ENCODE data around the gene SLC15A3.

The SLC15A3 gene

GRCh38 chr11:60905551-60906113 lies 46.3 kb downstream of the SLC15A3 start:
- in situ Hi-C loops (cut with HindIII; ENCODE audit: low pct_ligation_motif_present, low sequenced_read_pairs), result loop anchor here (10.0 kb wide), 1 partner anchor 131 kb away; no protein-coding TSS in a partner anchor
- DNase-seq, result no peak

GRCh38 chr11:60905047-60905446 lies 46.9 kb downstream of the SLC15A3 start:
- Histone ChIP-seq H3K27ac (peak overlapping the region; percentile 83), H3K4me3 (ENCODE audit: low read depth, low read length) (peak overlapping the region; percentile 83), H3K36me3 (replicated peaks) (peaks cover 26% of the 10 kb centered on the region), H3K27me3 (replicated peaks) (no peaks in the 10 kb centered on the region)
- in situ Hi-C loops (cut with HindIII; ENCODE audit: low pct_ligation_motif_present, low sequenced_read_pairs), result loop anchor here (10.0 kb wide), 1 partner anchor 130 kb away; no protein-coding TSS in a partner anchor
- TF ChIP-seq, protein P1, sequence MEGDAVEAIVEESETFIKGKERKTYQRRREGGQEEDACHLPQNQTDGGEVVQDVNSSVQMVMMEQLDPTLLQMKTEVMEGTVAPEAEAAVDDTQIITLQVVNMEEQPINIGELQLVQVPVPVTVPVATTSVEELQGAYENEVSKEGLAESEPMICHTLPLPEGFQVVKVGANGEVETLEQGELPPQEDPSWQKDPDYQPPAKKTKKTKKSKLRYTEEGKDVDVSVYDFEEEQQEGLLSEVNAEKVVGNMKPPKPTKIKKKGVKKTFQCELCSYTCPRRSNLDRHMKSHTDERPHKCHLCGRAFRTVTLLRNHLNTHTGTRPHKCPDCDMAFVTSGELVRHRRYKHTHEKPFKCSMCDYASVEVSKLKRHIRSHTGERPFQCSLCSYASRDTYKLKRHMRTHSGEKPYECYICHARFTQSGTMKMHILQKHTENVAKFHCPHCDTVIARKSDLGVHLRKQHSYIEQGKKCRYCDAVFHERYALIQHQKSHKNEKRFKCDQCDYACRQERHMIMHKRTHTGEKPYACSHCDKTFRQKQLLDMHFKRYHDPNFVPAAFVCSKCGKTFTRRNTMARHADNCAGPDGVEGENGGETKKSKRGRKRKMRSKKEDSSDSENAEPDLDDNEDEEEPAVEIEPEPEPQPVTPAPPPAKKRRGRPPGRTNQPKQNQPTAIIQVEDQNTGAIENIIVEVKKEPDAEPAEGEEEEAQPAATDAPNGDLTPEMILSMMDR (IDR thresholded peaks at IDR 0.05; ENCODE audit: low read depth, low read length, missing control alignments), result no peak
- no peak for DNase-seq

More at GRCh38 chr11:60905551-60906113, 46.3 kb downstream of the SLC15A3 start:
- Histone ChIP-seq H3K27me3 (replicated peaks) (no peaks in the 10 kb centered on the region), H3K36me3 (replicated peaks) (peaks cover 20% of the 10 kb centered on the region), H3K4me3 (ENCODE audit: low read depth, low read length) (peak overlapping the region; percentile 83), H3K27ac (peak overlapping the region; percentile 83)
- TF ChIP-seq, protein P1 (IDR thresholded peaks at IDR 0.05; ENCODE audit: low read depth, low read length, missing control alignments), result no peak

DNA sequence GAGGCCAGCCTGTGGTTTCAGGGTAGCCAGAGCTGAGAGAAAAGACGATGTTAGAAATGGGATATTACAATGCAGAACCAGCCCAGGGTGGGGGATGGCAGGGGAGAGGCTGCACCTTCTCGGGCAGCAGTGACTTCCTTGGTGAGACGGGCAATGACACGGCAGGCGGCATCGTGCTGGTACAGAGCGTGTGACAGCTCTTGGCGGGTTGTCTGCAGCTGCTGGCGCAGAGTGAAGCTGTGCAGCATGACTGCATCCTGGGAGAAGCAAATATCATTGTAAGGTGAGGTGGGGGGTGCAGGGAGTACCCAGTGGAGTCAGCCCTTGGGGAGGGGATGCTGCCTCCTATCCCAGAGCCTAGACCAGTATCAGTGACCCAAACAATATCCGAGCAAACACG lies 49.4 kb downstream of the SLC15A3 start:
- in situ Hi-C loops (cut with HindIII; ENCODE audit: low pct_ligation_motif_present, low sequenced_read_pairs), result loop anchor here (10.0 kb wide), 1 partner anchor 128 kb away; no protein-coding TSS in a partner anchor
- H3K36me3 ChIP-seq (replicated peaks), result peaks cover 46% of the 10 kb centered on the region
- DNase-seq, result no peak

DNA sequence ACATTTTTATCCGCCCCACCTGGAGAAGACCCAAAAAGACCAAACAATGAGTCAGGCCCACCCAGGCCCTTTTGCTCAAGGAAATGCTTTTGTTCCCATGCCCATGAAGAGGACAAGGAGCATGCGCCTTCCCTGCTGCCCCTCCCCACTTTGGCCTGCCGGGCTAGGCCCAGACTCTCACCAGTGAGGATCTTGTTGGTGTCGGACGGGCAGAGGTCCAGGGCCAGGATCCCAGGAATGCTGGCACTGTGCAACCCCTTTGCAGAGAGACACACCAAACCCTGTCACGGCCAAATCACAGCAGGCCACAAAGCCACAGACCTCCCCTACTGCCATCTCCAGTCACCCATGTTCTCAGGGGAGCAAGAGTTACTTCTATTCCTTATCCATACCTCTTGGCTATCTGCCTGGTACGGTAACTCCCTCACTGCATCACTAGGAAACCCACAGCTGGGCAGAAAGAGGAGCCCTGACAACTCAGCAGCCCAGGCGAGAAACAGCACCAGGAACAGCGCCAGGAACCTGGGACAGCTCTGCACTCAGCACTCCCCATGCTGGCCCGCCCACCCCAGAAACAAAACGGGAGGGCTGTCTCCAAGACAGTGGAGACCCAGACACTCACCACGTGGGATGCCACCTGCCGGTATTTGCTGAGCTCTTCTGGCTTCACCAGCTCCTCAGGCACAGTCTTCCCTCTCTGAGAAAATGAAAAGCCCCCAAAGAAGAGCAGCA lies 51.1 kb downstream of the SLC15A3 start:
- Histone ChIP-seq H3K36me3 (replicated peaks) (peaks cover 64% of the 10 kb centered on the region), H3K4me3 (ENCODE audit: low read depth, low read length) (no peak overlapping the region), H3K27ac (no peak overlapping the region), H3K27me3 (replicated peaks) (no peaks in the 10 kb centered on the region)
- TF ChIP-seq, protein P1 (IDR thresholded peaks at IDR 0.05; ENCODE audit: low read depth, low read length, missing control alignments), result no peak
- in situ Hi-C loops (cut with HindIII; ENCODE audit: low pct_ligation_motif_present, low sequenced_read_pairs), result loop anchor here (10.0 kb wide), 1 partner anchor 126 kb away; no protein-coding TSS in a partner anchor
- DNase-seq, result no peak

More for the DNA sequence above, 49.4 kb downstream of the SLC15A3 start:
- no peaks in the 10 kb centered on the region for H3K27me3 ChIP-seq (replicated peaks)
- no peak overlapping the region for H3K4me3 ChIP-seq (ENCODE audit: low read depth, low read length)
- TF ChIP-seq, protein P1 (IDR thresholded peaks at IDR 0.05; ENCODE audit: low read depth, low read length, missing control alignments), result no peak
- no peak overlapping the region for H3K27ac ChIP-seq

DNA sequence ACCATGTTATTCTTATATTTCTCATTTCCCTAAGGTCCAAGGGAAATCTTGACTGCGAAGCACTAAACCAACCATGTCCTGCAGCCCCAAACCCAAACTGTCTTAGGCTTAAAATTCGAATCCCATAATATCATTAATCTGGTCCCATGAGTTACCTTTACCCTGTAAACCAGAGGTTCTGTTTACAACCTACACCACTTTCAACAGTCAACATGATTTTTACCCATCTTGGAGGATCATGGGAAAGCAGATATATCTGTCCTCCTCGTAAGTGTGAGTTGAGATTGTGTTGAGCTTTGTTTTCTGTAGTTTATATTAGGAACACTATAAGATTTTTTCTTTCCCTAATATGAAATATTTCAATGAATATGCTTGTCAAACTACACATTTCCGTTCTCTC lies 52.0 kb downstream of the SLC15A3 start:
- Histone ChIP-seq H3K4me3 (ENCODE audit: low read depth, low read length) (no peak overlapping the region), H3K36me3 (replicated peaks) (peaks cover 68% of the 10 kb centered on the region), H3K27ac (no peak overlapping the region), H3K27me3 (replicated peaks) (no peaks in the 10 kb centered on the region)
- DNase-seq, result no peak
- in situ Hi-C loops (cut with HindIII; ENCODE audit: low pct_ligation_motif_present, low sequenced_read_pairs), result loop anchor here (10.0 kb wide), 1 partner anchor 125 kb away; no protein-coding TSS in a partner anchor
- TF ChIP-seq, protein P1 (IDR thresholded peaks at IDR 0.05; ENCODE audit: low read depth, low read length, missing control alignments), result no peak

Data from brain microvascular endothelial cell (primary cell).